Breast epithelium (tissue), 3 donors: Measurements from ENCODE around the gene PANK2.

Experiments
- POLR2A ChIP-seq: fragments of 450-650 bp; IDR thresholded peaks from one replicate; pipeline ENCODE4 v1.6.1; 2016; ENCODE audit warnings: antibody characterized with exemption, mild to moderate bottlenecking, moderate library complexity
- POLR2AphosphoS5 ChIP-seq, 3 donors: sonication (generic); formaldehyde crosslinking; IDR thresholded peaks; one replicate each; pipeline ENCODE4 v1.6.1; 2017; ENCODE audit warnings: antibody characterized with exemption in 3 of 3
- TF ChIP-seq, protein P1 (sequence below), 3 donors: fragments of 450-650 bp; IDR thresholded peaks; one replicate each; pipeline ENCODE4 v1.5.1; 2016 to 2017; ENCODE audit warnings: antibody characterized with exemption in 3 of 3, mild to moderate bottlenecking in 3 of 3, moderate library complexity in 3 of 3

GRCh38 chr20:3973705-3974104 is 84.5 kb downstream of the PANK2 start:
- TF ChIP-seq, protein P1, sequence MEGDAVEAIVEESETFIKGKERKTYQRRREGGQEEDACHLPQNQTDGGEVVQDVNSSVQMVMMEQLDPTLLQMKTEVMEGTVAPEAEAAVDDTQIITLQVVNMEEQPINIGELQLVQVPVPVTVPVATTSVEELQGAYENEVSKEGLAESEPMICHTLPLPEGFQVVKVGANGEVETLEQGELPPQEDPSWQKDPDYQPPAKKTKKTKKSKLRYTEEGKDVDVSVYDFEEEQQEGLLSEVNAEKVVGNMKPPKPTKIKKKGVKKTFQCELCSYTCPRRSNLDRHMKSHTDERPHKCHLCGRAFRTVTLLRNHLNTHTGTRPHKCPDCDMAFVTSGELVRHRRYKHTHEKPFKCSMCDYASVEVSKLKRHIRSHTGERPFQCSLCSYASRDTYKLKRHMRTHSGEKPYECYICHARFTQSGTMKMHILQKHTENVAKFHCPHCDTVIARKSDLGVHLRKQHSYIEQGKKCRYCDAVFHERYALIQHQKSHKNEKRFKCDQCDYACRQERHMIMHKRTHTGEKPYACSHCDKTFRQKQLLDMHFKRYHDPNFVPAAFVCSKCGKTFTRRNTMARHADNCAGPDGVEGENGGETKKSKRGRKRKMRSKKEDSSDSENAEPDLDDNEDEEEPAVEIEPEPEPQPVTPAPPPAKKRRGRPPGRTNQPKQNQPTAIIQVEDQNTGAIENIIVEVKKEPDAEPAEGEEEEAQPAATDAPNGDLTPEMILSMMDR (IDR thresholded peaks at IDR 0.05) = no peak
- TF ChIP-seq POLR2A (no peak), POLR2AphosphoS5 (IDR thresholded peaks at IDR 0.05) (no peak)
